Panc1 (cell line): Measurements from ENCODE around the gene RETREG1. TPM values are rescaled to one million over a fixed set of nuclear protein-coding genes. Genes with fewer than 3 reads are reported as not detected.
A peak's percentile ranks its signal among the peaks of the same experiment; 100 is the strongest.

Source experiments
- ATAC-seq: fragments of 200-7000 bp; cut with Tn5 transposase; 2 replicates; pipeline ENCODE4 v1.9.1; 2020; ENCODE audit warnings: mild to moderate bottlenecking, moderate library complexity
- BruUV-seq: library from RNA; stranded (reverse); fragments of 400-500 nt; replicated peaks from 2 replicates; lab custom pipeline; 2021; lab: Mats Ljungman, UMichigan
- CTCF ChIA-PET: fragments of 300-600 bp; sonication (Branson Sonifier 250); formaldehyde crosslinking; loops from one replicate; lab custom pipeline; 2022; ENCODE audit warnings: antibody characterized with exemption; lab: Charles Lee
- POLR2A ChIA-PET: fragments of 300-600 bp; sonication (Branson Sonifier 250); formaldehyde crosslinking; loops from one replicate; lab custom pipeline; 2022; ENCODE audit warnings: antibody characterized with exemption; lab: Charles Lee
- DNase-seq: peaks from one replicate; pipeline ENCODE4 v3.0.0-alpha.2; 2010; ENCODE audit warnings: low read depth, low spot score
- H3K27ac ChIP-seq: 2 replicates; pipeline ENCODE4 v1.5.1; 2011; ENCODE audit warnings: mild to moderate bottlenecking, low read length, inconsistent platforms
- H3K27me3 ChIP-seq: fragments of 200-500 bp; sonication (Bioruptor generic); 2 replicates; pipeline ENCODE4 v1.6.0; 2014; ENCODE audit warnings: low read length, inconsistent platforms; ENCODE audit not compliant: control insufficient read depth, insufficient read depth
- H3K36me3 ChIP-seq: fragments of 200-500 bp; sonication (Bioruptor generic); 2 replicates; pipeline ENCODE4 v1.5.1; 2014; ENCODE audit warnings: inconsistent platforms, mild to moderate bottlenecking, low read length, moderate library complexity; ENCODE audit not compliant: control insufficient read depth, insufficient read depth
- H3K4me1 ChIP-seq: 2 replicates; pipeline ENCODE4 v1.5.1; 2011; ENCODE audit warnings: inconsistent platforms, mild to moderate bottlenecking, low read length, moderate library complexity; ENCODE audit not compliant: control insufficient read depth, insufficient read depth
- H3K4me3 ChIP-seq, 2 experiments: 2 replicates each; pipeline ENCODE4 v1.5.1; 2011 to 2012; ENCODE audit warnings: low read depth in 2 of 2, low read length in 2 of 2, mild to moderate bottlenecking in 2 of 2, inconsistent platforms in 1 of 2, moderate library complexity in 1 of 2
- H3K9me3 ChIP-seq: fragments of 200-500 bp; sonication (Bioruptor generic); 2 replicates; pipeline ENCODE4 v1.5.1; 2014; ENCODE audit warnings: low read depth, mild to moderate bottlenecking, inconsistent platforms, low read length, moderate library complexity; ENCODE audit not compliant: control insufficient read depth, insufficient read depth
- CTCF ChIP-seq: fragments of 450-650 bp; IDR thresholded peaks from 2 replicates; pipeline ENCODE4 v1.5.1; 2017; ENCODE audit warnings: mild to moderate bottlenecking
- POLR2AphosphoS5 ChIP-seq: IDR thresholded peaks from 2 replicates; pipeline ENCODE4 v1.6.1; 2012; ENCODE audit warnings: mild to moderate bottlenecking, low read depth, low read length, moderate library complexity
- REST ChIP-seq, 2 experiments: IDR thresholded peaks; 2 replicates each; pipeline ENCODE4 v1.6.1; 2011 to 2012; ENCODE audit warnings: low read depth in 2 of 2, control low read depth in 1 of 2, low read length in 1 of 2, mild to moderate bottlenecking in 1 of 2, moderate library complexity in 1 of 2; ENCODE audit not compliant: insufficient read depth in 1 of 2
- SIN3A ChIP-seq: IDR thresholded peaks from 2 replicates; pipeline ENCODE4 v1.6.1; 2012; ENCODE audit warnings: low read depth, mild to moderate bottlenecking, low read length, moderate library complexity, borderline replicate concordance; ENCODE audit not compliant: insufficient read depth
- TCF7L2 ChIP-seq: IDR thresholded peaks from 2 replicates; pipeline ENCODE4 v1.6.1; 2011; ENCODE audit warnings: mild to moderate bottlenecking, low read depth, low read length, inconsistent platforms
- in situ Hi-C: cut with HindIII; loops from 2 replicates; pipeline ENCODE4 v1.10.0; 2016; ENCODE audit warnings: low sequenced_read_pairs, low pct_unique_long_range_greater_than_20kb
- intact Hi-C: fragments of 100-400 bp; cut with micrococcal nuclease; formaldehyde crosslinking; loops from one replicate; pipeline ENCODE4 v1.10.0; 2022; ENCODE audit not compliant: unreplicated experiment
- total RNA-seq: library from RNA; stranded (reverse); gene quantifications from one replicate; pipeline ENCODE4 v1.2.1, GENCODE V29; 2021; ENCODE audit not compliant: unreplicated experiment

Gene RETREG1
- total RNA-seq, 1 experiment from 2014 or later = 0.74 TPM

GRCh38 chr5:16528382-16529110, 88.3 kb downstream of the RETREG1 start:
- no peak for DNase-seq
- peak; percentile 68 for ATAC-seq

GRCh38 chr5:16525651-16526050, 91.1 kb downstream of the RETREG1 start:
- Histone ChIP-seq H3K4me3 (no peak overlapping the region), H3K9me3 (no peaks in the 10 kb centered on the region), H3K36me3 (no peaks in the 10 kb centered on the region), H3K27ac (no peak overlapping the region), H3K27me3 (no peaks in the 10 kb centered on the region; the same call in none of the 2 replicates), H3K4me1 (no peaks in the 10 kb centered on the region; the same call in 1 of the 2 replicates)
- ChIA-PET CTCF (no interaction called here), POLR2A (no interaction called here)
- in situ Hi-C loops (no loop called here), intact Hi-C loops (no loop called here)
- no peak for ATAC-seq
- TF ChIP-seq POLR2AphosphoS5 (no peak), SIN3A (no peak), CTCF (no peak), TCF7L2 (no peak), REST (IDR thresholded peaks at IDR 0.05; ENCODE audit: insufficient read depth in 1 of 2, low read depth in 2 of 2, low read length in 1 of 2) (no peak)
- DNase-seq = no peak
- no TSS peak for BruUV-seq

More at GRCh38 chr5:16528382-16529110, 88.3 kb downstream of the RETREG1 start:
- no peaks in the 10 kb centered on the region for H3K36me3 ChIP-seq
- H3K9me3 ChIP-seq = no peaks in the 10 kb centered on the region
- intact Hi-C loops = no loop called here
- H3K4me3 ChIP-seq = no peak overlapping the region
- BruUV-seq = no TSS peak
- no peak for TF ChIP-seq POLR2AphosphoS5
- no peak for TF ChIP-seq TCF7L2
- no peak for TF ChIP-seq CTCF
- TF ChIP-seq REST (IDR thresholded peaks at IDR 0.05; ENCODE audit: insufficient read depth in 1 of 2, low read depth in 2 of 2, low read length in 1 of 2) = no peak
- no peak for TF ChIP-seq SIN3A
- no peaks in the 10 kb centered on the region; the same call in 1 of the 2 replicates for H3K27me3 ChIP-seq
- ChIA-PET POLR2A (no interaction called here), CTCF (no interaction called here)
- no peaks in the 10 kb centered on the region for H3K4me1 ChIP-seq
- H3K27ac ChIP-seq = no peak overlapping the region
- in situ Hi-C loops = no loop called here
